K562 (cell line): ENCODE results near the gene DNAI7. TPM values are rescaled to one million over a fixed set of nuclear protein-coding genes. Genes with fewer than 3 reads are reported as not detected.

Experiments used
- DPF2 ChIP-seq: fragments of 450-650 bp; IDR thresholded peaks from 2 replicates; pipeline ENCODE4 v1.6.1; 2016
- FOXJ2 ChIP-seq: fragments of 200-800 bp; sonication (Bioruptor generic); IDR thresholded peaks from 2 replicates; pipeline ENCODE4 v1.6.1; 2016; ENCODE audit warnings: missing genetic modification characterization, missing compliant biosample characterization
- GABPB2 ChIP-seq: fragments of 250-450 bp; sonication (Bioruptor Pico); conservative IDR thresholded peaks from 2 replicates; pipeline ENCODE4 v1.5.1; 2021; ENCODE audit warnings: mild to moderate bottlenecking
- LEF1 ChIP-seq: fragments of 450-650 bp; IDR thresholded peaks from 2 replicates; pipeline ENCODE4 v1.6.1; 2016; ENCODE audit warnings: mild to moderate bottlenecking
- POLR3A ChIP-seq: IDR thresholded peaks from 2 replicates; pipeline ENCODE4 v1.6.1; 2011; ENCODE audit warnings: borderline replicate concordance, mild to moderate bottlenecking, moderate library complexity; ENCODE audit not compliant: insufficient read length, insufficient read depth; ENCODE audit errors: extremely low read depth
- PRPF4 ChIP-seq: fragments of 200-400 bp; formaldehyde crosslinking; IDR thresholded peaks from one replicate; pipeline ENCODE4 v1.6.1; 2017; ENCODE audit warnings: low read length, low read depth, mild to moderate bottlenecking; ENCODE audit not compliant: insufficient read depth, poor library complexity, severe bottlenecking
- RBFOX2 ChIP-seq: fragments of 200-400 bp; formaldehyde crosslinking; IDR thresholded peaks from 2 replicates; pipeline ENCODE4 v1.6.1; 2017; ENCODE audit warnings: low read depth, mild to moderate bottlenecking, low read length, moderate library complexity
- SMAD1 ChIP-seq: fragments of 150-350 bp; IDR thresholded peaks from 2 replicates; pipeline ENCODE4 v1.6.1; 2014; ENCODE audit warnings: low read length, low read depth; ENCODE audit not compliant: partially characterized antibody
- SMAD3 ChIP-seq: fragments of 450-650 bp; formaldehyde crosslinking; conservative IDR thresholded peaks from 2 replicates; pipeline ENCODE4 v1.4.0; 2020; ENCODE audit warnings: mild to moderate bottlenecking
- STAG1 ChIP-seq: sonication (generic); formaldehyde crosslinking; IDR thresholded peaks from 2 replicates; pipeline ENCODE4 v1.5.0; 2020; ENCODE audit warnings: missing genetic modification reagents, borderline replicate concordance
- STAT5B ChIP-seq: fragments of 250-450 bp; sonication (Bioruptor Pico); IDR thresholded peaks from 2 replicates; pipeline ENCODE4 v1.8.0; 2021; ENCODE audit warnings: mild to moderate bottlenecking, inconsistent platforms
- ZNF253 ChIP-seq: fragments of 250-450 bp; sonication (Bioruptor Pico); conservative IDR thresholded peaks from 2 replicates; pipeline ENCODE4 v1.6.1; 2021; ENCODE audit warnings: mild to moderate bottlenecking
- polyA plus RNA-seq, 8 experiments: library from polyadenylated mRNA; depleted of rRNA in 4 of 8; stranded (reverse) in 5 of 8; unstranded in 3 of 8; fragments of >200 nt; fragmentation: Nextera tagmentation in 2 of 8; fragmentation: Illumina TruSeq in 1 of 8; extraction: Ambion mirVana in 2 of 8; extraction: Trizol in 1 of 8; gene quantifications; 2 replicates each; pipeline versions ENCODE4 v1.2.1 to v1.2.3, GENCODE V29; 2011 to 2014; ENCODE audit warnings: inconsistent platforms in 1 of 8, missing spikeins in 1 of 8
- total RNA-seq, 7 experiments: library from RNA; depleted of rRNA in 6 of 7; stranded (reverse); fragments of >200 nt in 6 of 7; fragmentation: Illumina TruSeq in 2 of 7; extraction: Trizol in 2 of 7; gene quantifications; 2 replicates each; pipeline versions ENCODE4 v1.2.1 to v1.2.3, GENCODE V29; 2011 to 2021; ENCODE audit warnings: low replicate concordance in 1 of 7
- TF ChIP-seq, protein P1 (sequence below): fragments of 450-650 bp; IDR thresholded peaks from 2 replicates; pipeline ENCODE4 v1.7.0; 2016; ENCODE audit warnings: borderline replicate concordance
- TF ChIP-seq, protein P2 (sequence below): sonication (generic); formaldehyde crosslinking; IDR thresholded peaks from 2 replicates; pipeline ENCODE4 v1.8.0; 2022; ENCODE audit warnings: mild to moderate bottlenecking, missing genetic modification reagents
- TF ChIP-seq, protein P3 (sequence below), 2 experiments: fragments of 450-650 bp in 1 of 2; sonication (generic) in 1 of 2; formaldehyde crosslinking in 1 of 2; IDR thresholded peaks in 1 of 2; conservative IDR thresholded peaks in 1 of 2; 2 replicates each; pipeline versions ENCODE4 v1.6.1 to v1.8.1; 2016 to 2023; ENCODE audit warnings: mild to moderate bottlenecking in 2 of 2, moderate library complexity in 2 of 2, inconsistent platforms in 1 of 2, missing genetic modification reagents in 1 of 2
- TF ChIP-seq, protein P4 (sequence below): fragments of 250-450 bp; sonication (Bioruptor Pico); IDR thresholded peaks from 2 replicates; pipeline ENCODE4 v1.4.0; 2020

DNAI7 gene
- total and polyA plus RNA-seq, 9 of the 15 experiments (the other 6 are each of a cell fraction or from before 2014, with no cell fraction given) = 0.06 to 0.76 (median 0.17) TPM; not detected in 1

DNA sequence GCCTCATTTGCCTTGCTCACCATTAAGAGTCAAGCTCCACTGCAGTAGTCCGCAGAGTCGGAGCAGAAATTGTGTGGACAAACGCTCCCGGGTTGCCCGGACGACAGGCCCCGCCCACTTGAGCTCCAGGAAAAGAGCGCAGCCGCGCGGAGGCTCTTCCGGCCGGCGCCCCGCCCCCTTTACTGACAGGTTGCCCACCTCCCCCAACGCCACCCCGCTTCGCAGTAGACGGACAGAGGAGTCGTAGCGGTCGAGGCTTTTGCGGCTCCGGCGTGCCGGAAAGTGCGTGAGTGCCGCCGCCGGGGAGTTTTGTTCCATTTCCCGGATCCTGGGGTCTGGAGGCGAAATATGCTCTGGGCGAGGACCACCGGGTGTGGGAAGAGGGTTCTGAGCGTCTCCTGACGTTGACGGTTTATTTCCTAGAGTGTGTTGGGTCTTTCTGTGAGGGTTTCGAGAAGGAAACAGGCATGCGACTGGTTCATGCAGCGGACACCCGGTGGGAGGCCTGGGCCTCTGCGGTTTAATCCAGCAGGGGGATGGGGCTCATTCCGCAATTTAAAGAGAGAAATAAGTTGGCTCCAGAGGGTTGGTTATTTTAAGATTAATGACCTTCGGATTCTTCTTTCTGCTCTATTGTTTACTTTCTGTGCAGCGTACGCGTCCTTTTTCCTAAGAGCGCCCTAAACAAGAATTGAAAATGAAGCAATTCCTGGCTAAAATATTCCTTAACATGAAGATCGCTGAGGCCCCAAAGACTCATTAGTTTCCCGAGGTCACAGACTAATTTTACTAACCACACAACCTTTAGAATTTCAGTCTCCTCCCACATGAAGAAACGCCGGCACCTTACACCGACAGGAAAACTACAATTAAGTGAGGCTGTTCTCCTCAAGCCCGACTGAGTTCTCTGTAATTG, at the start of gene DNAI7, which contains the start of gene ETFRF1 (continued):
- TF ChIP-seq, protein P1, sequence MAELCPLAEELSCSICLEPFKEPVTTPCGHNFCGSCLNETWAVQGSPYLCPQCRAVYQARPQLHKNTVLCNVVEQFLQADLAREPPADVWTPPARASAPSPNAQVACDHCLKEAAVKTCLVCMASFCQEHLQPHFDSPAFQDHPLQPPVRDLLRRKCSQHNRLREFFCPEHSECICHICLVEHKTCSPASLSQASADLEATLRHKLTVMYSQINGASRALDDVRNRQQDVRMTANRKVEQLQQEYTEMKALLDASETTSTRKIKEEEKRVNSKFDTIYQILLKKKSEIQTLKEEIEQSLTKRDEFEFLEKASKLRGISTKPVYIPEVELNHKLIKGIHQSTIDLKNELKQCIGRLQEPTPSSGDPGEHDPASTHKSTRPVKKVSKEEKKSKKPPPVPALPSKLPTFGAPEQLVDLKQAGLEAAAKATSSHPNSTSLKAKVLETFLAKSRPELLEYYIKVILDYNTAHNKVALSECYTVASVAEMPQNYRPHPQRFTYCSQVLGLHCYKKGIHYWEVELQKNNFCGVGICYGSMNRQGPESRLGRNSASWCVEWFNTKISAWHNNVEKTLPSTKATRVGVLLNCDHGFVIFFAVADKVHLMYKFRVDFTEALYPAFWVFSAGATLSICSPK = no peak
- no peak for TF ChIP-seq SMAD3 (CRISPR knock-in tag)
- peak; percentile 60; the same call in 1 of the 2 replicates for TF ChIP-seq LEF1
- peak; percentile 96 for TF ChIP-seq FOXJ2 (tag)
- peak; percentile 93 for TF ChIP-seq RBFOX2
- TF ChIP-seq ZNF253 (CRISPR knock-in tag) = no peak
- no peak for TF ChIP-seq STAT5B
- TF ChIP-seq SMAD1 = peak; percentile 67
- TF ChIP-seq STAG1 (CRISPR knock-in tag) = no peak
- TF ChIP-seq, protein P2, sequence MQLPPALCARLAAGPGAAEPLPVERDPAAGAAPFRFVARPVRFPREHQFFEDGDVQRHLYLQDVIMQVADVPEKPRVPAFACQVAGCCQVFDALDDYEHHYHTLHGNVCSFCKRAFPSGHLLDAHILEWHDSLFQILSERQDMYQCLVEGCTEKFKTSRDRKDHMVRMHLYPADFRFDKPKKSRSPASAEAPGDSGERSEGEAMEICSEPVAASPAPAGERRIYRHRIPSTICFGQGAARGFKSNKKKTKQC (CRISPR knock-in tag) = peak; percentile 37; the same call in 1 of the 2 replicates
- TF ChIP-seq, protein P3, sequence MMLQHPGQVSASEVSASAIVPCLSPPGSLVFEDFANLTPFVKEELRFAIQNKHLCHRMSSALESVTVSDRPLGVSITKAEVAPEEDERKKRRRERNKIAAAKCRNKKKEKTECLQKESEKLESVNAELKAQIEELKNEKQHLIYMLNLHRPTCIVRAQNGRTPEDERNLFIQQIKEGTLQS (IDR thresholded peaks at IDR 0.05) = no peak
- TF ChIP-seq, protein P3 (CRISPR knock-in tag; conservative IDR thresholded peaks at IDR 0.05) = 0 out of 2 replicates have a peak, but pooled peaks have one; percentile 33
- TF ChIP-seq GABPB2 (CRISPR knock-in tag) = no peak
- TF ChIP-seq PRPF4 = no peak
- TF ChIP-seq DPF2 = peak; percentile 51; the same call in 1 of the 2 replicates
- TF ChIP-seq POLR3A = no peak
- TF ChIP-seq, protein P4, sequence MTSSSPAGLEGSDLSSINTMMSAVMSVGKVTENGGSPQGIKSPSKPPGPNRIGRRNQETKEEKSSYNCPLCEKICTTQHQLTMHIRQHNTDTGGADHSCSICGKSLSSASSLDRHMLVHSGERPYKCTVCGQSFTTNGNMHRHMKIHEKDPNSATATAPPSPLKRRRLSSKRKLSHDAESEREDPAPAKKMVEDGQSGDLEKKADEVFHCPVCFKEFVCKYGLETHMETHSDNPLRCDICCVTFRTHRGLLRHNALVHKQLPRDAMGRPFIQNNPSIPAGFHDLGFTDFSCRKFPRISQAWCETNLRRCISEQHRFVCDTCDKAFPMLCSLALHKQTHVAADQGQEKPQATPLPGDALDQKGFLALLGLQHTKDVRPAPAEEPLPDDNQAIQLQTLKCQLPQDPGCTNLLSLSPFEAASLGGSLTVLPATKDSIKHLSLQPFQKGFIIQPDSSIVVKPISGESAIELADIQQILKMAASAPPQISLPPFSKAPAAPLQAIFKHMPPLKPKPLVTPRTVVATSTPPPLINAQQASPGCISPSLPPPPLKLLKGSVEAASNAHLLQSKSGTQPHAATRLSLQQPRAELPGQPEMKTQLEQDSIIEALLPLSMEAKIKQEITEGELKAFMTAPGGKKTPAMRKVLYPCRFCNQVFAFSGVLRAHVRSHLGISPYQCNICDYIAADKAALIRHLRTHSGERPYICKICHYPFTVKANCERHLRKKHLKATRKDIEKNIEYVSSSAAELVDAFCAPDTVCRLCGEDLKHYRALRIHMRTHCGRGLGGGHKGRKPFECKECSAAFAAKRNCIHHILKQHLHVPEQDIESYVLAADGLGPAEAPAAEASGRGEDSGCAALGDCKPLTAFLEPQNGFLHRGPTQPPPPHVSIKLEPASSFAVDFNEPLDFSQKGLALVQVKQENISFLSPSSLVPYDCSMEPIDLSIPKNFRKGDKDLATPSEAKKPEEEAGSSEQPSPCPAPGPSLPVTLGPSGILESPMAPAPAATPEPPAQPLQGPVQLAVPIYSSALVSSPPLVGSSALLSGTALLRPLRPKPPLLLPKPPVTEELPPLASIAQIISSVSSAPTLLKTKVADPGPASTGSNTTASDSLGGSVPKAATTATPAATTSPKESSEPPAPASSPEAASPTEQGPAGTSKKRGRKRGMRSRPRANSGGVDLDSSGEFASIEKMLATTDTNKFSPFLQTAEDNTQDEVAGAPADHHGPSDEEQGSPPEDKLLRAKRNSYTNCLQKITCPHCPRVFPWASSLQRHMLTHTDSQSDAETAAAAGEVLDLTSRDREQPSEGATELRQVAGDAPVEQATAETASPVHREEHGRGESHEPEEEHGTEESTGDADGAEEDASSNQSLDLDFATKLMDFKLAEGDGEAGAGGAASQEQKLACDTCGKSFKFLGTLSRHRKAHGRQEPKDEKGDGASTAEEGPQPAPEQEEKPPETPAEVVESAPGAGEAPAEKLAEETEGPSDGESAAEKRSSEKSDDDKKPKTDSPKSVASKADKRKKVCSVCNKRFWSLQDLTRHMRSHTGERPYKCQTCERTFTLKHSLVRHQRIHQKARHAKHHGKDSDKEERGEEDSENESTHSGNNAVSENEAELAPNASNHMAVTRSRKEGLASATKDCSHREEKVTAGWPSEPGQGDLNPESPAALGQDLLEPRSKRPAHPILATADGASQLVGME (CRISPR knock-in tag) = no peak
